Activated CD8-positive, alpha-beta memory T cell treated with anti-CD3 and anti-CD28 coated beads, Interleukin-2, amount 50 U/mL, for 1 hour (primary cell): ENCODE results near the gene TAS1R1.
"Not testable (repeated sequence)": the region's sequence is repeated elsewhere in the genome, so short reads cannot be mapped to it uniquely, and the experiment has no call there.

Experiments used
- DNase-seq: peaks from one replicate; pipeline ENCODE4 v3.0.0-alpha.2; 2020; ENCODE audit errors: extremely low read depth

The TAS1R1 gene

GRCh38 chr1:6588893-6589520, 33.9 kb downstream of the TAS1R1 start:
- DNase-seq = no peak

- DNase-seq = no peak
Observed at GRCh38 chr1:6590046-6590445, 34.9 kb downstream of the TAS1R1 start.

GRCh38 chr1:6591222-6591621, 36.1 kb downstream of the TAS1R1 start:
- DNase-seq = no peak

GRCh38 chr1:6591644-6592043, 36.5 kb downstream of the TAS1R1 start:
- DNase-seq = no peak

GRCh38 chr1:6592441-6592840, 37.3 kb downstream of the TAS1R1 start:
- DNase-seq = no peak

GRCh38 chr1:6592865-6593593, 37.9 kb downstream of the TAS1R1 start:
- no peak for DNase-seq

- DNase-seq = no peak
Observed at GRCh38 chr1:6593810-6594209, 38.7 kb downstream of the TAS1R1 start.

GRCh38 chr1:6594977-6595740, 40.1 kb downstream of the TAS1R1 start:
- DNase-seq = no peak

GRCh38 chr1:6596351-6596750, 41.2 kb downstream of the TAS1R1 start:
- DNase-seq = no peak

- DNase-seq = no peak
Observed at GRCh38 chr1:6596886-6597776, 42.0 kb downstream of the TAS1R1 start.

- no peak for DNase-seq
Observed at GRCh38 chr1:6597777-6598131, 42.6 kb downstream of the TAS1R1 start.

- DNase-seq = peak; percentile 24
Observed at GRCh38 chr1:6599141-6599975, 44.3 kb downstream of the TAS1R1 start.

GRCh38 chr1:6599991-6600390, 44.9 kb downstream of the TAS1R1 start:
- not testable (repeated sequence) for DNase-seq

GRCh38 chr1:6600410-6601048, 45.4 kb downstream of the TAS1R1 start:
- DNase-seq = no peak

- peak; percentile 51 for DNase-seq
Observed at GRCh38 chr1:6601049-6601922, 46.2 kb downstream of the TAS1R1 start.

- no peak for DNase-seq
Observed at GRCh38 chr1:6601923-6602668, 47.0 kb downstream of the TAS1R1 start.

- DNase-seq = peak; percentile 55
Observed at GRCh38 chr1:6602669-6603237, 47.6 kb downstream of the TAS1R1 start, which contains the start of gene KLHL21. KLHL21 (minus strand) TSS chr1:6602869; CDS start chr1:6602817, 52 bp downstream.

GRCh38 chr1:6603238-6603914, 48.3 kb downstream of the TAS1R1 start:
- peak; percentile 37 for DNase-seq
